GM04503 (cell line): Measurements from ENCODE around the gene OR51B4.
"Not testable (repeated sequence)": the region's sequence is repeated elsewhere in the genome, so short reads cannot be mapped to it uniquely, and the experiment has no call there.

Experiments used
- DNase-seq: peaks from one replicate; pipeline ENCODE4 v3.0.0-alpha.2; 2012; ENCODE audit warnings: low read depth

The OR51B4 gene

GRCh38 chr11:5294342-5294995 lies 7.3 kb downstream of the OR51B4 start:
- DNase-seq, result not testable (repeated sequence)

- DNase-seq, result no peak
Observed at GRCh38 chr11:5293028-5293427, 8.7 kb downstream of the OR51B4 start.

GRCh38 chr11:5291207-5291838 lies 10.4 kb downstream of the OR51B4 start:
- no peak for DNase-seq

- no peak for DNase-seq
Observed at GRCh38 chr11:5290106-5290505, 11.6 kb downstream of the OR51B4 start.

- no peak for DNase-seq
Observed at GRCh38 chr11:5289696-5290095, 12.1 kb downstream of the OR51B4 start.

GRCh38 chr11:5288906-5289550 lies 12.7 kb downstream of the OR51B4 start:
- no peak for DNase-seq

GRCh38 chr11:5288108-5288905 lies 13.4 kb downstream of the OR51B4 start:
- no peak for DNase-seq

- DNase-seq, result no peak
Observed at GRCh38 chr11:5286901-5287300, 14.8 kb downstream of the OR51B4 start.

GRCh38 chr11:5286351-5286750 lies 15.4 kb downstream of the OR51B4 start:
- no peak for DNase-seq

GRCh38 chr11:5285703-5286340 lies 15.9 kb downstream of the OR51B4 start:
- DNase-seq, result no peak

- DNase-seq, result no peak
Observed at GRCh38 chr11:5284637-5285036, 17.1 kb downstream of the OR51B4 start.

GRCh38 chr11:5283882-5284281 lies 17.9 kb downstream of the OR51B4 start:
- no peak for DNase-seq

GRCh38 chr11:5283086-5283485 lies 18.7 kb downstream of the OR51B4 start:
- DNase-seq, result no peak

GRCh38 chr11:5282628-5283027 lies 19.1 kb downstream of the OR51B4 start:
- no peak for DNase-seq

GRCh38 chr11:5281596-5281995 lies 20.1 kb downstream of the OR51B4 start:
- no peak for DNase-seq

- peak; percentile 97 for DNase-seq
Observed at GRCh38 chr11:5280582-5281102, 21.1 kb downstream of the OR51B4 start.

GRCh38 chr11:5279471-5280090 lies 22.2 kb downstream of the OR51B4 start:
- no peak for DNase-seq

GRCh38 chr11:5277807-5278382 lies 23.9 kb downstream of the OR51B4 start:
- no peak for DNase-seq

- no peak for DNase-seq
Observed at GRCh38 chr11:5276697-5277096, 25.0 kb downstream of the OR51B4 start.

- DNase-seq, result no peak
Observed at GRCh38 chr11:5275369-5276110, 26.2 kb downstream of the OR51B4 start.
